Glutamatergic neuron (in vitro differentiated cells): ENCODE data around the gene ADAMTS20. TPM values are rescaled to one million over a fixed set of nuclear protein-coding genes. Genes with fewer than 3 reads are reported as not detected.

Source experiments
- DNase-seq: peaks from one replicate; pipeline ENCODE4 v3.0.0; 2022
- H3K27ac Mint-ChIP-seq: one replicate; pipeline ENCODE4 v1.8.0; 2020; ENCODE audit warnings: mild to moderate bottlenecking, mixed read lengths, inconsistent platforms; ENCODE audit not compliant: unreplicated experiment
- H3K27me3 Mint-ChIP-seq: one replicate; pipeline ENCODE4 v1.8.0; 2020; ENCODE audit warnings: mild to moderate bottlenecking, moderate library complexity, mixed read lengths, inconsistent platforms; ENCODE audit not compliant: unreplicated experiment
- H3K36me3 Mint-ChIP-seq: one replicate; pipeline ENCODE4 v1.8.0; 2020; ENCODE audit warnings: mild to moderate bottlenecking, mixed read lengths, inconsistent platforms; ENCODE audit not compliant: unreplicated experiment
- H3K4me1 Mint-ChIP-seq: one replicate; pipeline ENCODE4 v1.8.0; 2020; ENCODE audit warnings: mild to moderate bottlenecking, low read depth, mixed read lengths, inconsistent platforms; ENCODE audit not compliant: unreplicated experiment
- H3K4me3 Mint-ChIP-seq: one replicate; pipeline ENCODE4 v1.8.0; 2020; ENCODE audit warnings: mild to moderate bottlenecking, mixed read lengths, inconsistent platforms; ENCODE audit not compliant: unreplicated experiment
- H3K9me3 Mint-ChIP-seq: one replicate; pipeline ENCODE4 v1.8.0; 2020; ENCODE audit warnings: mild to moderate bottlenecking, moderate library complexity, mixed read lengths, inconsistent platforms; ENCODE audit not compliant: unreplicated experiment
- total RNA-seq: library from RNA; stranded (reverse); fragmentation: NEBNext Ultra II Directional; extraction: Animal tissue kit (Norgen Biotek cat#: 25700); gene quantifications from one replicate; pipeline ENCODE4 v1.2.1, GENCODE V29; 2021; ENCODE audit not compliant: unreplicated experiment
- TF ChIP-seq, protein P1 (sequence below): fragments of 200-600 bp; sonication (generic); IDR thresholded peaks from one replicate; pipeline ENCODE4 v1.5.0; 2021; ENCODE audit not compliant: partially characterized antibody, unreplicated experiment

The ADAMTS20 gene
- total RNA-seq, 1 donor from 2014 or later: 7.0 TPM

DNA sequence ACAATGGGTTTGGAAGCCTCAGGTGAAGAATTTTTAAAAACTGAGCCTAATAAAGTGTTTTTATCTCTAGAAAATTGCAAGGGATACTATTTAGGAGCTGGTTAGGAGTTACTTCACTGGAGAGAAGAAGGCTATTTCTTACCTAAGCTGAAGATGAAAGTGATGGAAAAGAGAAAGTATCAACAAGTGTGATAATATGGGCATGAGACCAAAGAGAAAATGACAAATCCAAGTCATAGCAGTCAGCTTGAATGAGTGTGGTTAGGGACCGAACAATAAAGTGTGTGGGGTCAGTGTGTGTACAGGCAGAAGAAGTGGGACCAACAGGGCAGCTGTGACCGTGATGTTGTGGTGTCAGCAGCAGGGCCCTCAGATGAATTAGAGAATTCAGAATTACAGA lies 24.2 kb upstream of the ADAMTS20 start:
- H3K4me3 Mint-ChIP-seq: no peak overlapping the region
- H3K4me1 Mint-ChIP-seq: no peaks in the 10 kb centered on the region
- H3K27me3 Mint-ChIP-seq: no peaks in the 10 kb centered on the region
- TF ChIP-seq, protein P1, sequence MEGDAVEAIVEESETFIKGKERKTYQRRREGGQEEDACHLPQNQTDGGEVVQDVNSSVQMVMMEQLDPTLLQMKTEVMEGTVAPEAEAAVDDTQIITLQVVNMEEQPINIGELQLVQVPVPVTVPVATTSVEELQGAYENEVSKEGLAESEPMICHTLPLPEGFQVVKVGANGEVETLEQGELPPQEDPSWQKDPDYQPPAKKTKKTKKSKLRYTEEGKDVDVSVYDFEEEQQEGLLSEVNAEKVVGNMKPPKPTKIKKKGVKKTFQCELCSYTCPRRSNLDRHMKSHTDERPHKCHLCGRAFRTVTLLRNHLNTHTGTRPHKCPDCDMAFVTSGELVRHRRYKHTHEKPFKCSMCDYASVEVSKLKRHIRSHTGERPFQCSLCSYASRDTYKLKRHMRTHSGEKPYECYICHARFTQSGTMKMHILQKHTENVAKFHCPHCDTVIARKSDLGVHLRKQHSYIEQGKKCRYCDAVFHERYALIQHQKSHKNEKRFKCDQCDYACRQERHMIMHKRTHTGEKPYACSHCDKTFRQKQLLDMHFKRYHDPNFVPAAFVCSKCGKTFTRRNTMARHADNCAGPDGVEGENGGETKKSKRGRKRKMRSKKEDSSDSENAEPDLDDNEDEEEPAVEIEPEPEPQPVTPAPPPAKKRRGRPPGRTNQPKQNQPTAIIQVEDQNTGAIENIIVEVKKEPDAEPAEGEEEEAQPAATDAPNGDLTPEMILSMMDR: no peak
- H3K27ac Mint-ChIP-seq: no peak overlapping the region
- H3K9me3 Mint-ChIP-seq: no peaks in the 10 kb centered on the region
- DNase-seq: no peak
- H3K36me3 Mint-ChIP-seq: no peaks in the 10 kb centered on the region

DNA sequence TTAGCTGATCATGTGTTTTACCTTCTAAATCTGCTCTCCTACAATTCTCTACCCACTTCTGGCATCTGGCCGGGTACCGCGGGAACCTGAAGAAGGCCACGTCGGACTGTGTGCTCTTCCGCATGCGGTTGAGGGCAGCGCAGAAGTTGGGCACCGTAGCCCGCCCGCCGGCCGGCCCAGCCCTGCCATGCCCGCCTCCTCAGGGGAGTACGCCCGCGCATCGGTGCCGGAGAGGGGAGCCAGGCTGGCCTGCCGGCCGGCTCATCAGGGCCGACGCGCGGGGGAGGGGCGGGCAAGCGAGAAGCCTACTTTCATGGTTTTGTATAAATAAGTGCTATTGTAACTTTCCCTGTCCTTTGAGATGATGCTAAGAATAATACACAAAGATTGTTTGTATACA lies 19.9 kb upstream of the ADAMTS20 start:
- Mint-ChIP-seq H3K4me1 (no peaks in the 10 kb centered on the region), H3K9me3 (no peaks in the 10 kb centered on the region), H3K36me3 (no peaks in the 10 kb centered on the region), H3K4me3 (no peak overlapping the region), H3K27me3 (no peaks in the 10 kb centered on the region), H3K27ac (no peak overlapping the region)
- no peak for DNase-seq
- TF ChIP-seq, protein P1: no peak

DNA sequence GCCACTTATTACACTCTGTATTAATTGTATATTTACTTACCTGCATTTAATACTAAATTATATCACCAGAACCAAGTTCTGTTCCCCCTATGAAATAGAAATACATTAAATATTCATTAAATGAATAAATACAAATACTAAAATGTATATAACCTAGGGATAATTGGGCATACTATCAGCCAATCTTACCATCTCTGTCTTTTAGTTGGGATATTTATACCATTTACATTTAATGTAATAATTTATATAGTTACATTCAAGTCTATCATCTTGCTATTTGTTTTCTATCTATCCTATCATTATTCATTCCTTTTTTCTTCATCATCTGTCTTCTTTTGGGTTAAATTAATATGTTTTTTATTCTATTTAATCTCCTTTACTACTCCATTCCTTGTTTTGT lies 4.1 kb upstream of the ADAMTS20 start:
- TF ChIP-seq, protein P1: no peak
- no peak for DNase-seq
- Mint-ChIP-seq H3K9me3 (no peaks in the 10 kb centered on the region), H3K27me3 (peaks cover 2% of the 10 kb centered on the region), H3K4me1 (no peaks in the 10 kb centered on the region), H3K27ac (no peak overlapping the region), H3K36me3 (peaks cover 7% of the 10 kb centered on the region), H3K4me3 (no peak overlapping the region)

DNA sequence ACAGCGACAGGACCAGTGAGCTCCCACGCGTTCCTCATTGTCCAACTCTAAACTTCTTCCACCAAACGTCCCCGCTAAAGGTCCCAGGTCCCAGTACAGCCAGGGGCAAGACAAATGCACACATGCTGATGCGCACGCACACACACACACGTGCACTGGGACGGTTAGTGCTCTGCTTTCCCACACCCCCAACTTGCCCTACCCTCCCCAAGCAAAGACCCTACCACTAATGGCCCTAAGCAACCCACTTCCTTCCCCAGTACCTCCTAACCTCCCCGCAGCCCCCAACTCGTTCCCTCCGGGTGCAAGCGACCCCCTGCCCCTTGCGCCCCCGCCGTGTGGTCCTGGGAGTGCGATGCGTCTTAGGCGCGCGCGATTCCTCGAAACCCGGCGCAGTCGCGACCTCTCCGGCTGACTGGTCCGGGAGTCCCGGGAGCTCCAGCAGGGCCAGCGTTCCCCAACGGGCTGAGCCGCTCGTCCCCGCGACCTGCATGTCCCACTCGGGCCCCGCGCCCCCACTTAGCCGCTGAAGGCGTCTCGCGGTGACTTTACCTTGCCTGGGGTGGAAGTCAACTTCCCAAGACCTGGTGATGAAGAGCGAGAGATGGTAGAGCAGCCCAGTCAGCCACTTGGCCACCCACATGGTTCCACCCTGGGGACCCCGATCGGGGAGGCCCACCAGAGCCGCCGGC lies 578 bp downstream of the ADAMTS20 start:
- Mint-ChIP-seq H3K4me3 (peak overlapping the region; percentile 95), H3K36me3 (no peaks in the 10 kb centered on the region), H3K9me3 (no peaks in the 10 kb centered on the region), H3K27me3 (peaks cover 5% of the 10 kb centered on the region), H3K27ac (peak overlapping the region; percentile 46), H3K4me1 (peaks cover 4% of the 10 kb centered on the region)
- TF ChIP-seq, protein P1: no peak
- DNase-seq: peak; percentile 51

DNA sequence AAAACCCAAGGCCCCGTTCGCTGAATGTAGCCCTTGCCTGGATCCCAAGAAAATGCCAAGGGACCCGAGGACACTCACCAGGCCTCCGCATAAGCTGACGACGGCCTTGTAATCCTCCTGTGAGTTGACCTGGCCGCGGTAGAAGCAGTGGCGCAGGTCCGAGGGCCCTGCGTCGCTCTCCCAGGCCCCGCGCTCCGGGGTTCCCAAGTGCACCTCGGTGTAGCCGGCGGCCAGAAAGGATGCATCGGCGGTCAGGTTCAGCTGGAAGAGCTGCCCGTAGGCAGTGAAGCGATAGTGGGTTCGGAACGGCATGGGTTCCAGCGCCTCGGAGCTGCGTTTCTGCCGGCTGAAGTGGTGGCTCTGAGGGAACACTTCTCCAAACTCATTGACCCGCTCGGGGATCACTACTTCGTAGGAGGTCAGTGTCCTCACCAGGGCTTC lies 1.2 kb downstream of the ADAMTS20 start:
- H3K4me3 Mint-ChIP-seq: peak overlapping the region; percentile 95
- TF ChIP-seq, protein P1: no peak
- H3K27ac Mint-ChIP-seq: peak overlapping the region; percentile 46
- H3K9me3 Mint-ChIP-seq: no peaks in the 10 kb centered on the region
- H3K27me3 Mint-ChIP-seq: peaks cover 5% of the 10 kb centered on the region
- H3K4me1 Mint-ChIP-seq: peaks cover 4% of the 10 kb centered on the region
- H3K36me3 Mint-ChIP-seq: no peaks in the 10 kb centered on the region
- DNase-seq: peak; percentile 40
